ENCODE data around the gene PPFIBP2. TPM values are rescaled to one million over a fixed set of nuclear protein-coding genes. Genes with fewer than 3 reads are reported as not detected.
A peak's percentile ranks its signal among the peaks of the same experiment; 100 is the strongest.

Gene PPFIBP2
- total and polyA plus RNA-seq, 2 of the 13 experiments (the other 11 are each of a cell fraction or from before 2014, with no cell fraction given), result 15.0 to 52.5 TPM

DNA sequence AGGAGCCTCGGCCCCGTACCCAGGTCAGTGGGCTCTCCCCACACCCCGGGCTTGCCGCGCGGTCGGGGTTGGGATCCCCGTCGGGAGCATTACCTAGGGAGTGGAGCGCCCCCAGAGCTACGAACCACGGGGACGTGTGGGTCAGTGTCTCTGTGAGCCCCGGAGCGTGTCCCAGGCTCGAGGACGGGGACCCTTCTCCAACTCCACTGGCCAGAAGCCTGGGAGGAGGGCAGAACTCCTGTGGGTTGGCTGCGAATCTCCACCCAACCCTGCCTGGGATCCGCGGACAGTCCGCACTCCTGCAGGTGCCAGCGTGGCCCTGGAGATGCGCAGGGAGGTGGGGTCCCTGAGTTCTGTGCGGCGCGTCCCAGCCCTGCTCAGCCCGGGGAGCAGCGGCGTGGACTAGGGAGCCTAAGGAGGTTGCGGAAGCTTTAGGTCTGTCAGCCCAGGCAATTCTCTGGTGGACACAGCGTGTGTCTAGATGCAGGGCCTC lies 346 bp downstream of the PPFIBP2 start (continued):
- TF ChIP-seq SP2 (CRISPR knock-in tag; IDR thresholded peaks at IDR 0.05) (no peak), ZNF879 (CRISPR knock-in tag; IDR thresholded peaks at IDR 0.05) (no peak), ZNF44 (CRISPR knock-in tag; IDR thresholded peaks at IDR 0.05) (no peak), ZFP36 (IDR thresholded peaks at IDR 0.05; ENCODE audit: borderline replicate concordance, low read depth, low read length, partially characterized antibody) (no peak), CREB1 (IDR thresholded peaks at IDR 0.05) (no peak), CREB1 (CRISPR knock-in tag; IDR thresholded peaks at IDR 0.05) (no peak), STAT5B (CRISPR knock-in tag; IDR thresholded peaks at IDR 0.05) (no peak), RBFOX2 (IDR thresholded peaks at IDR 0.05; ENCODE audit: low read depth, low read length) (peak; percentile 5; the same call in 1 of the 2 replicates)
- TF ChIP-seq, protein P1, sequence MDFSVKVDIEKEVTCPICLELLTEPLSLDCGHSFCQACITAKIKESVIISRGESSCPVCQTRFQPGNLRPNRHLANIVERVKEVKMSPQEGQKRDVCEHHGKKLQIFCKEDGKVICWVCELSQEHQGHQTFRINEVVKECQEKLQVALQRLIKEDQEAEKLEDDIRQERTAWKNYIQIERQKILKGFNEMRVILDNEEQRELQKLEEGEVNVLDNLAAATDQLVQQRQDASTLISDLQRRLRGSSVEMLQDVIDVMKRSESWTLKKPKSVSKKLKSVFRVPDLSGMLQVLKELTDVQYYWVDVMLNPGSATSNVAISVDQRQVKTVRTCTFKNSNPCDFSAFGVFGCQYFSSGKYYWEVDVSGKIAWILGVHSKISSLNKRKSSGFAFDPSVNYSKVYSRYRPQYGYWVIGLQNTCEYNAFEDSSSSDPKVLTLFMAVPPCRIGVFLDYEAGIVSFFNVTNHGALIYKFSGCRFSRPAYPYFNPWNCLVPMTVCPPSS (IDR thresholded peaks at IDR 0.05), result no peak
- TF ChIP-seq, protein P2, sequence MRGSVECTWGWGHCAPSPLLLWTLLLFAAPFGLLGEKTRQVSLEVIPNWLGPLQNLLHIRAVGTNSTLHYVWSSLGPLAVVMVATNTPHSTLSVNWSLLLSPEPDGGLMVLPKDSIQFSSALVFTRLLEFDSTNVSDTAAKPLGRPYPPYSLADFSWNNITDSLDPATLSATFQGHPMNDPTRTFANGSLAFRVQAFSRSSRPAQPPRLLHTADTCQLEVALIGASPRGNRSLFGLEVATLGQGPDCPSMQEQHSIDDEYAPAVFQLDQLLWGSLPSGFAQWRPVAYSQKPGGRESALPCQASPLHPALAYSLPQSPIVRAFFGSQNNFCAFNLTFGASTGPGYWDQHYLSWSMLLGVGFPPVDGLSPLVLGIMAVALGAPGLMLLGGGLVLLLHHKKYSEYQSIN (CRISPR knock-in tag; IDR thresholded peaks at IDR 0.05; ENCODE audit: borderline replicate concordance), result no peak
- TF ChIP-seq, protein P3, sequence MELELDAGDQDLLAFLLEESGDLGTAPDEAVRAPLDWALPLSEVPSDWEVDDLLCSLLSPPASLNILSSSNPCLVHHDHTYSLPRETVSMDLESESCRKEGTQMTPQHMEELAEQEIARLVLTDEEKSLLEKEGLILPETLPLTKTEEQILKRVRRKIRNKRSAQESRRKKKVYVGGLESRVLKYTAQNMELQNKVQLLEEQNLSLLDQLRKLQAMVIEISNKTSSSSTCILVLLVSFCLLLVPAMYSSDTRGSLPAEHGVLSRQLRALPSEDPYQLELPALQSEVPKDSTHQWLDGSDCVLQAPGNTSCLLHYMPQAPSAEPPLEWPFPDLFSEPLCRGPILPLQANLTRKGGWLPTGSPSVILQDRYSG (CRISPR knock-in tag; IDR thresholded peaks at IDR 0.05), result no peak
- TF ChIP-seq, protein P4, sequence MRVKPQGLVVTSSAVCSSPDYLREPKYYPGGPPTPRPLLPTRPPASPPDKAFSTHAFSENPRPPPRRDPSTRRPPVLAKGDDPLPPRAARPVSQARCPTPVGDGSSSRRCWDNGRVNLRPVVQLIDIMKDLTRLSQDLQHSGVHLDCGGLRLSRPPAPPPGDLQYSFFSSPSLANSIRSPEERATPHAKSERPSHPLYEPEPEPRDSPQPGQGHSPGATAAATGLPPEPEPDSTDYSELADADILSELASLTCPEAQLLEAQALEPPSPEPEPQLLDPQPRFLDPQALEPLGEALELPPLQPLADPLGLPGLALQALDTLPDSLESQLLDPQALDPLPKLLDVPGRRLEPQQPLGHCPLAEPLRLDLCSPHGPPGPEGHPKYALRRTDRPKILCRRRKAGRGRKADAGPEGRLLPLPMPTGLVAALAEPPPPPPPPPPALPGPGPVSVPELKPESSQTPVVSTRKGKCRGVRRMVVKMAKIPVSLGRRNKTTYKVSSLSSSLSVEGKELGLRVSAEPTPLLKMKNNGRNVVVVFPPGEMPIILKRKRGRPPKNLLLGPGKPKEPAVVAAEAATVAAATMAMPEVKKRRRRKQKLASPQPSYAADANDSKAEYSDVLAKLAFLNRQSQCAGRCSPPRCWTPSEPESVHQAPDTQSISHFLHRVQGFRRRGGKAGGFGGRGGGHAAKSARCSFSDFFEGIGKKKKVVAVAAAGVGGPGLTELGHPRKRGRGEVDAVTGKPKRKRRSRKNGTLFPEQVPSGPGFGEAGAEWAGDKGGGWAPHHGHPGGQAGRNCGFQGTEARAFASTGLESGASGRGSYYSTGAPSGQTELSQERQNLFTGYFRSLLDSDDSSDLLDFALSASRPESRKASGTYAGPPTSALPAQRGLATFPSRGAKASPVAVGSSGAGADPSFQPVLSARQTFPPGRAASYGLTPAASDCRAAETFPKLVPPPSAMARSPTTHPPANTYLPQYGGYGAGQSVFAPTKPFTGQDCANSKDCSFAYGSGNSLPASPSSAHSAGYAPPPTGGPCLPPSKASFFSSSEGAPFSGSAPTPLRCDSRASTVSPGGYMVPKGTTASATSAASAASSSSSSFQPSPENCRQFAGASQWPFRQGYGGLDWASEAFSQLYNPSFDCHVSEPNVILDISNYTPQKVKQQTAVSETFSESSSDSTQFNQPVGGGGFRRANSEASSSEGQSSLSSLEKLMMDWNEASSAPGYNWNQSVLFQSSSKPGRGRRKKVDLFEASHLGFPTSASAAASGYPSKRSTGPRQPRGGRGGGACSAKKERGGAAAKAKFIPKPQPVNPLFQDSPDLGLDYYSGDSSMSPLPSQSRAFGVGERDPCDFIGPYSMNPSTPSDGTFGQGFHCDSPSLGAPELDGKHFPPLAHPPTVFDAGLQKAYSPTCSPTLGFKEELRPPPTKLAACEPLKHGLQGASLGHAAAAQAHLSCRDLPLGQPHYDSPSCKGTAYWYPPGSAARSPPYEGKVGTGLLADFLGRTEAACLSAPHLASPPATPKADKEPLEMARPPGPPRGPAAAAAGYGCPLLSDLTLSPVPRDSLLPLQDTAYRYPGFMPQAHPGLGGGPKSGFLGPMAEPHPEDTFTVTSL (CRISPR knock-in tag; IDR thresholded peaks at IDR 0.05; ENCODE audit: borderline replicate concordance), result 0 out of 2 replicates have a peak, but pooled peaks have one; percentile 45
- TF ChIP-seq, protein P5, sequence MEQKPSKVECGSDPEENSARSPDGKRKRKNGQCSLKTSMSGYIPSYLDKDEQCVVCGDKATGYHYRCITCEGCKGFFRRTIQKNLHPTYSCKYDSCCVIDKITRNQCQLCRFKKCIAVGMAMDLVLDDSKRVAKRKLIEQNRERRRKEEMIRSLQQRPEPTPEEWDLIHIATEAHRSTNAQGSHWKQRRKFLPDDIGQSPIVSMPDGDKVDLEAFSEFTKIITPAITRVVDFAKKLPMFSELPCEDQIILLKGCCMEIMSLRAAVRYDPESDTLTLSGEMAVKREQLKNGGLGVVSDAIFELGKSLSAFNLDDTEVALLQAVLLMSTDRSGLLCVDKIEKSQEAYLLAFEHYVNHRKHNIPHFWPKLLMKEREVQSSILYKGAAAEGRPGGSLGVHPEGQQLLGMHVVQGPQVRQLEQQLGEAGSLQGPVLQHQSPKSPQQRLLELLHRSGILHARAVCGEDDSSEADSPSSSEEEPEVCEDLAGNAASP (CRISPR knock-in tag; IDR thresholded peaks at IDR 0.05; ENCODE audit: borderline replicate concordance), result no peak
- TF ChIP-seq, protein P6, sequence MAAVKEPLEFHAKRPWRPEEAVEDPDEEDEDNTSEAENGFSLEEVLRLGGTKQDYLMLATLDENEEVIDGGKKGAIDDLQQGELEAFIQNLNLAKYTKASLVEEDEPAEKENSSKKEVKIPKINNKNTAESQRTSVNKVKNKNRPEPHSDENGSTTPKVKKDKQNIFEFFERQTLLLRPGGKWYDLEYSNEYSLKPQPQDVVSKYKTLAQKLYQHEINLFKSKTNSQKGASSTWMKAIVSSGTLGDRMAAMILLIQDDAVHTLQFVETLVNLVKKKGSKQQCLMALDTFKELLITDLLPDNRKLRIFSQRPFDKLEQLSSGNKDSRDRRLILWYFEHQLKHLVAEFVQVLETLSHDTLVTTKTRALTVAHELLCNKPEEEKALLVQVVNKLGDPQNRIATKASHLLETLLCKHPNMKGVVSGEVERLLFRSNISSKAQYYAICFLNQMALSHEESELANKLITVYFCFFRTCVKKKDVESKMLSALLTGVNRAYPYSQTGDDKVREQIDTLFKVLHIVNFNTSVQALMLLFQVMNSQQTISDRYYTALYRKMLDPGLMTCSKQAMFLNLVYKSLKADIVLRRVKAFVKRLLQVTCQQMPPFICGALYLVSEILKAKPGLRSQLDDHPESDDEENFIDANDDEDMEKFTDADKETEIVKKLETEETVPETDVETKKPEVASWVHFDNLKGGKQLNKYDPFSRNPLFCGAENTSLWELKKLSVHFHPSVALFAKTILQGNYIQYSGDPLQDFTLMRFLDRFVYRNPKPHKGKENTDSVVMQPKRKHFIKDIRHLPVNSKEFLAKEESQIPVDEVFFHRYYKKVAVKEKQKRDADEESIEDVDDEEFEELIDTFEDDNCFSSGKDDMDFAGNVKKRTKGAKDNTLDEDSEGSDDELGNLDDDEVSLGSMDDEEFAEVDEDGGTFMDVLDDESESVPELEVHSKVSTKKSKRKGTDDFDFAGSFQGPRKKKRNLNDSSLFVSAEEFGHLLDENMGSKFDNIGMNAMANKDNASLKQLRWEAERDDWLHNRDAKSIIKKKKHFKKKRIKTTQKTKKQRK (IDR thresholded peaks at IDR 0.05; ENCODE audit: low read length), result no peak
